Mesenchymal stem cell (in vitro differentiated cells and primary cell): ENCODE data around the gene ZNF212.

ENCODE experiments used
- DNase-seq: peaks from one replicate; pipeline ENCODE4 v3.0.0-alpha.2; 2013
- H2AFZ ChIP-seq: one replicate; pipeline ENCODE4 v1.6.1; 2013; ENCODE audit warnings: low read depth, mild to moderate bottlenecking, control low read depth, inconsistent platforms, low read length, moderate library complexity
- H2AK5ac ChIP-seq: 2 replicates; pipeline ENCODE4 v1.6.1; 2013; ENCODE audit warnings: low read length, moderate library complexity, mild to moderate bottlenecking, inconsistent platforms; ENCODE audit not compliant: severe bottlenecking
- H2BK120ac ChIP-seq: one replicate; pipeline ENCODE4 v1.6.1; 2013; ENCODE audit warnings: low read depth, mild to moderate bottlenecking, inconsistent platforms, low read length, moderate library complexity
- H2BK12ac ChIP-seq, 2 experiments: one replicate each; pipeline ENCODE4 v1.6.1; 2013; ENCODE audit warnings: inconsistent platforms in 2 of 2, low read length in 2 of 2, mild to moderate bottlenecking in 2 of 2, moderate library complexity in 2 of 2, control low read depth in 1 of 2
- H2BK15ac ChIP-seq: one replicate; pipeline ENCODE4 v1.6.1; 2013; ENCODE audit warnings: mild to moderate bottlenecking, low read depth, inconsistent platforms; ENCODE audit not compliant: poor library complexity, severe bottlenecking
- H2BK5ac ChIP-seq: 2 replicates; pipeline ENCODE4 v1.6.1; 2013; ENCODE audit warnings: low read depth, mild to moderate bottlenecking, low read length, control low read depth, inconsistent platforms; ENCODE audit not compliant: poor library complexity, severe bottlenecking
- H3K14ac ChIP-seq, 2 experiments: one replicate each; pipeline ENCODE4 v1.6.1; 2013; ENCODE audit warnings: inconsistent platforms in 2 of 2, low read length in 2 of 2, control low read depth in 1 of 2, mild to moderate bottlenecking in 1 of 2, moderate library complexity in 1 of 2
- H3K18ac ChIP-seq, 2 experiments: one replicate each; pipeline ENCODE4 v1.6.1; 2013; ENCODE audit warnings: inconsistent platforms in 2 of 2, low read length in 2 of 2, control low read depth in 1 of 2, low read depth in 1 of 2, mild to moderate bottlenecking in 1 of 2
- H3K23ac ChIP-seq, 2 experiments: one replicate each; pipeline ENCODE4 v1.6.1; 2013; ENCODE audit warnings: inconsistent platforms in 2 of 2, low read length in 2 of 2, mild to moderate bottlenecking in 2 of 2, moderate library complexity in 2 of 2, control low read depth in 1 of 2
- H3K27ac ChIP-seq: 2 replicates; pipeline ENCODE4 v1.5.1; 2013; ENCODE audit warnings: mild to moderate bottlenecking, moderate library complexity, low read length, control low read depth, inconsistent platforms; ENCODE audit not compliant: poor library complexity, severe bottlenecking
- H3K27me3 ChIP-seq, 2 experiments: 2 replicates each; pipeline versions ENCODE4 v1.6.1 to v1.7.0; 2013; ENCODE audit warnings: low read length in 2 of 2, mild to moderate bottlenecking in 2 of 2, moderate library complexity in 2 of 2, control low read depth in 1 of 2, inconsistent platforms in 1 of 2; ENCODE audit not compliant: control insufficient read depth in 1 of 2, insufficient read depth in 1 of 2
- H3K36me3 ChIP-seq, 2 experiments: 2 replicates each; pipeline versions ENCODE4 v1.6.1 to v1.7.0; 2013; ENCODE audit warnings: low read length in 2 of 2, control low read depth in 1 of 2, inconsistent platforms in 1 of 2, low read depth in 1 of 2, mild to moderate bottlenecking in 1 of 2; ENCODE audit not compliant: insufficient read depth in 2 of 2, control insufficient read depth in 1 of 2
- H3K4ac ChIP-seq, 2 experiments: one replicate each; pipeline ENCODE4 v1.6.1; 2013; ENCODE audit warnings: inconsistent platforms in 2 of 2, low read length in 2 of 2, mild to moderate bottlenecking in 2 of 2, moderate library complexity in 2 of 2, control low read depth in 1 of 2, low read depth in 1 of 2
- H3K4me1 ChIP-seq: 2 replicates; pipeline ENCODE4 v1.6.1; 2013; ENCODE audit warnings: low read depth, low read length, control low read depth; ENCODE audit not compliant: control insufficient read depth, insufficient read depth
- H3K4me2 ChIP-seq: 2 replicates; pipeline ENCODE4 v1.6.1; 2013; ENCODE audit warnings: low read length, mild to moderate bottlenecking, inconsistent platforms; ENCODE audit not compliant: poor library complexity, severe bottlenecking
- H3K4me3 ChIP-seq, 2 experiments: 2 replicates each; pipeline versions ENCODE4 v1.5.1 to v1.7.0; 2013; ENCODE audit warnings: low read length in 2 of 2, mild to moderate bottlenecking in 2 of 2, control low read depth in 1 of 2, low read depth in 1 of 2; ENCODE audit not compliant: insufficient read depth in 1 of 2
- H3K79me1 ChIP-seq: replicated peaks from 2 replicates; pipeline ENCODE4 v1.6.1; 2013; ENCODE audit warnings: mild to moderate bottlenecking, control low read depth, low read length, inconsistent platforms; ENCODE audit not compliant: poor library complexity, severe bottlenecking
- H3K9ac ChIP-seq: 2 replicates; pipeline ENCODE4 v1.7.0; 2013; ENCODE audit warnings: mild to moderate bottlenecking, low read length, moderate library complexity
- H3K9me3 ChIP-seq: 2 replicates; pipeline ENCODE4 v1.7.0; 2013; ENCODE audit warnings: mild to moderate bottlenecking, low read length; ENCODE audit not compliant: control insufficient read depth
- H4K8ac ChIP-seq: one replicate; pipeline ENCODE4 v1.6.1; 2013; ENCODE audit warnings: inconsistent platforms, mild to moderate bottlenecking, low read length, moderate library complexity
- H4K91ac ChIP-seq: one replicate; pipeline ENCODE4 v1.6.1; 2013; ENCODE audit warnings: mild to moderate bottlenecking, low read length, inconsistent platforms
- WGBS: methylation state at CpG from one replicate; pipeline ENCODE4 v1.1.7; 2013; ENCODE audit warnings: mixed read lengths; 5-methylcytosine and 5-hydroxymethylcytosine counted together

The ZNF212 gene

DNA sequence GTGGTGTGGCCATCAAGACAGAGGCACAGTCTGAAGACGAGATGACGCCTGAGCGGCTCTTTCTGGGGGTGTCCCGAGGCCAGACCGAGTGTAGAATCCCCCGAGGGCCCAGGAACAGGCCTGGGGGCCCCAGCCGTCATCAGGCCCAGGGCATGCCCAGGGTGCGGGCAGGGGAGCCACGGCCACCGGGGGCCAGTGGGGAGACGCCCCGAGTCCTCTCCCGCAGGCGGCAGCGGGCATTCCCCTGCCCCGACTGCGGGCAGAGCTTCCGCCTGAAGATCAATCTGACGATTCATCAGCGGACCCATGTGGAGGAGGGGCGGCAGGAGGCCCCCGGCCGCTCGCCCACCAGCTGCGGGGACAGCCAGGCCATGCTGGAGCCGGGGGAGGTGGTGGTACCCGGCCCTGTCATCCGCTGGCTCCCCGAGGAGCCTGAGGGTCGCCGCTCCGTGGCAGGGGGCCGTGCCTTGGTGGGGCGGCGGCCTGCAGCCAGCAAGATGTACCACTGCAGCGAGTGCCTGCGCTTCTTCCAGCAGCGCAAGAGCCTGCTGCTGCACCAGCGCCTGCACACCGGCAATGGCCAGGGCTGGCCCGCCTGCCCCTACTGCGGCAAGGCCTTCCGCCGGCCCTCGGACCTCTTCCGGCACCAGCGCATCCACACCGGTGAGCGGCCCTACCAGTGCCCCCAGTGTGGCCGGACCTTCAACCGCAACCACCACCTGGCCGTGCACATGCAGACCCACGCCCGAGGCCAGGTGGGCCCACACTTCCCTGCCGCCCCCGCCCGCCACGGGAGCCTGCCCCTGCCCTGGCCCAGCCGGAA, 42.3 kb downstream of the ZNF212 start:
- Histone ChIP-seq H3K27ac (no peak overlapping the region), H3K14ac (no peak overlapping the region), H2BK15ac (no peak overlapping the region), H3K23ac (no peak overlapping the region), H3K4me2 (no peak overlapping the region), H3K79me1 (peaks cover 12% of the 10 kb centered on the region), H2BK120ac (no peak overlapping the region), H3K18ac (no peak overlapping the region), H3K9ac (no peak overlapping the region), H2BK5ac (no peak overlapping the region), H2AK5ac (no peak overlapping the region), H2BK12ac (no peak overlapping the region), H4K91ac (peak overlapping the region; percentile 23), H3K4ac (no peak overlapping the region), H3K36me3 (peaks cover 58 to 66% of the 10 kb centered on the region in 2 experiments), H2AFZ (no peak overlapping the region), H3K27me3 (no peaks in the 10 kb centered on the region), H3K4me3 (no peak overlapping the region), H4K8ac (no peak overlapping the region), H3K9me3 (no peaks in the 10 kb centered on the region), H3K4me1 (peaks cover 6% of the 10 kb centered on the region)
- DNase-seq = no peak
- WGBS = 98% methylated on average over 59 of the region's 59 CpGs

GRCh38 chr7:149282331-149282655, 42.8 kb downstream of the ZNF212 start:
- H4K91ac ChIP-seq = no peak overlapping the region
- DNase-seq = no peak
- peaks cover 14% of the 10 kb centered on the region for H3K79me1 ChIP-seq
- H3K4me3 ChIP-seq = no peak overlapping the region
- no peak overlapping the region for H2AFZ ChIP-seq
- peaks cover 54 to 63% of the 10 kb centered on the region in 2 experiments for H3K36me3 ChIP-seq
- H3K4me1 ChIP-seq = peaks cover 6% of the 10 kb centered on the region
- H4K8ac ChIP-seq = no peak overlapping the region
- no peak overlapping the region for H2AK5ac ChIP-seq
- no peak overlapping the region for H3K4ac ChIP-seq
- H3K18ac ChIP-seq = no peak overlapping the region
- no peaks in the 10 kb centered on the region for H3K9me3 ChIP-seq
- no peak overlapping the region for H3K14ac ChIP-seq
- no peak overlapping the region for H3K23ac ChIP-seq
- no peak overlapping the region for H2BK15ac ChIP-seq
- H3K27me3 ChIP-seq = no peaks in the 10 kb centered on the region
- H2BK5ac ChIP-seq = no peak overlapping the region
- no peak overlapping the region for H2BK12ac ChIP-seq
- WGBS = 93% methylated on average over 5 of the region's 5 CpGs
- H3K27ac ChIP-seq = no peak overlapping the region
- no peak overlapping the region for H2BK120ac ChIP-seq
- H3K9ac ChIP-seq = no peak overlapping the region
- H3K4me2 ChIP-seq = no peak overlapping the region

- Histone ChIP-seq H3K4me3 (no peak overlapping the region), H3K14ac (no peak overlapping the region), H3K4ac (no peak overlapping the region), H2BK12ac (no peak overlapping the region), H2BK5ac (no peak overlapping the region), H4K91ac (no peak overlapping the region), H2BK120ac (no peak overlapping the region), H3K4me1 (peaks cover 6% of the 10 kb centered on the region), H3K18ac (no peak overlapping the region), H2AFZ (no peak overlapping the region), H3K9ac (no peak overlapping the region), H3K27me3 (no peaks in the 10 kb centered on the region), H3K79me1 (peaks cover 12% of the 10 kb centered on the region), H2AK5ac (no peak overlapping the region), H3K4me2 (no peak overlapping the region), H3K36me3 (peaks cover 54 to 63% of the 10 kb centered on the region in 2 experiments), H2BK15ac (no peak overlapping the region), H3K27ac (no peak overlapping the region), H4K8ac (no peak overlapping the region), H3K23ac (no peak overlapping the region), H3K9me3 (no peaks in the 10 kb centered on the region)
- WGBS = 91% methylated on average over 3 of the region's 3 CpGs
- no peak for DNase-seq
These were observed 43.9 kb downstream of the ZNF212 start for GRCh38 chr7:149283321-149283720.

DNA sequence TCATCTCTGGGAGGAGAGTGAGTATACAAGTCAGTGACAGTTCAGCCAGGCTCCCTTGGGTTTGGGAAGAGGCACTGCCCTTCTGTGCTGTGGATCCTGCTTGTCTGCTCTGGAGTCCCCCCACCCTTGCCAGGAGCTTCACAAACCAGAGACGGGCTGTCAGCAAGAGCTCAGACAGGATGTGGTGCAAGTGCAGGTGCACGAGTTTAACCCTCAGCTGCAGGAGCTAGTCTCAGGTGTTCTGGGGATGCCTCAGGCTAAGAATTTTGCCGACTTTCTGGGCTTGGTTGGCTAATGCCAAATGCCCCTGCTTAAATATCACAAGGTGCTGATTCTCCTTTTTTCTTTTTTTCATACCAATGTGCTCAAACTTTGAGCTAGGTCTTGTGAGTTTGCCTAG, 44.9 kb downstream of the ZNF212 start:
- peaks cover 7% of the 10 kb centered on the region for H3K79me1 ChIP-seq
- H2AFZ ChIP-seq = no peak overlapping the region
- H2BK12ac ChIP-seq = no peak overlapping the region
- peaks cover 6% of the 10 kb centered on the region for H3K4me1 ChIP-seq
- peak overlapping the region; percentile 87 for H3K4me2 ChIP-seq
- no peak overlapping the region for H3K18ac ChIP-seq
- no peak overlapping the region for H3K4ac ChIP-seq
- H3K9ac ChIP-seq = no peak overlapping the region
- H3K36me3 ChIP-seq = peaks cover 52 to 60% of the 10 kb centered on the region in 2 experiments
- no peak overlapping the region for H2BK5ac ChIP-seq
- H3K27ac ChIP-seq = no peak overlapping the region
- H2BK120ac ChIP-seq = no peak overlapping the region
- H2BK15ac ChIP-seq = no peak overlapping the region
- 77% methylated on average over 3 of the region's 3 CpGs for WGBS
- H3K4me3 ChIP-seq = no peak overlapping the region
- H3K14ac ChIP-seq = no peak overlapping the region
- H3K27me3 ChIP-seq = no peaks in the 10 kb centered on the region
- no peak overlapping the region for H2AK5ac ChIP-seq
- no peak for DNase-seq
- H3K9me3 ChIP-seq = no peaks in the 10 kb centered on the region
- H3K23ac ChIP-seq = no peak overlapping the region
- no peak overlapping the region for H4K8ac ChIP-seq
- no peak overlapping the region for H4K91ac ChIP-seq
